Measurements from ENCODE around the gene PRSS50. TPM values are rescaled to one million over a fixed set of nuclear protein-coding genes. Genes with fewer than 3 reads are reported as not detected.

Gene PRSS50
- total RNA-seq, 4 donors from 2014 or later, result 0.21 to 0.55 TPM; not detected in 2

GRCh38 chr3:46665763-46666452 lies 51.8 kb downstream of the PRSS50 start:
- Histone ChIP-seq H3K4me3 (no peak overlapping the region), H3K27me3 (no peaks in the 10 kb centered on the region), H3K36me3 (no peaks in the 10 kb centered on the region), H3K4me1 (no peaks in the 10 kb centered on the region), H3K27ac (no peak overlapping the region), H3K9me3 (no peaks in the 10 kb centered on the region)
- intact Hi-C loops (cut with DNase I; ENCODE audit: low total_unique reads), result no loop called here
- DNase-seq, result no peak
- no peak for TF ChIP-seq POLR2A (IDR thresholded peaks at IDR 0.05)
- no peak for TF ChIP-seq CTCF (IDR thresholded peaks at IDR 0.05)

GRCh38 chr3:46664971-46665762 lies 52.5 kb downstream of the PRSS50 start:
- intact Hi-C loops (cut with DNase I; ENCODE audit: low total_unique reads), result no loop called here
- H3K36me3 ChIP-seq, result no peaks in the 10 kb centered on the region
- H3K9me3 ChIP-seq, result no peaks in the 10 kb centered on the region
- no peak overlapping the region for H3K27ac ChIP-seq
- no peaks in the 10 kb centered on the region for H3K4me1 ChIP-seq
- no peak for DNase-seq
- no peak for TF ChIP-seq POLR2A (IDR thresholded peaks at IDR 0.05)
- no peak for TF ChIP-seq CTCF (IDR thresholded peaks at IDR 0.05)
- no peaks in the 10 kb centered on the region for H3K27me3 ChIP-seq
- H3K4me3 ChIP-seq, result no peak overlapping the region

GRCh38 chr3:46664188-46664970 lies 53.3 kb downstream of the PRSS50 start:
- intact Hi-C loops (cut with DNase I; ENCODE audit: low total_unique reads), result no loop called here
- no peaks in the 10 kb centered on the region for H3K27me3 ChIP-seq
- no peak overlapping the region for H3K4me3 ChIP-seq
- H3K27ac ChIP-seq, result no peak overlapping the region
- H3K36me3 ChIP-seq, result no peaks in the 10 kb centered on the region
- TF ChIP-seq CTCF (IDR thresholded peaks at IDR 0.05), result no peak
- peak in 1 of 2 donors; percentile 5 for DNase-seq
- no peaks in the 10 kb centered on the region for H3K9me3 ChIP-seq
- no peaks in the 10 kb centered on the region for H3K4me1 ChIP-seq

- DNase-seq, result peak in 1 of 2 donors; percentile 12
- Histone ChIP-seq H3K27ac (no peak overlapping the region), H3K4me1 (no peaks in the 10 kb centered on the region), H3K9me3 (no peaks in the 10 kb centered on the region), H3K4me3 (no peak overlapping the region), H3K36me3 (no peaks in the 10 kb centered on the region), H3K27me3 (no peaks in the 10 kb centered on the region)
- intact Hi-C loops (cut with DNase I; ENCODE audit: low total_unique reads), result no loop called here
- TF ChIP-seq CTCF (IDR thresholded peaks at IDR 0.05) (peak in 1 of 4 experiments; percentile 8), POLR2A (IDR thresholded peaks at IDR 0.05) (no peak)
Measured at GRCh38 chr3:46663591-46664135, 54.0 kb downstream of the PRSS50 start.

All from uterus (tissue), 4 donors.